ENCODE measurements around the gene XPA.

DNA sequence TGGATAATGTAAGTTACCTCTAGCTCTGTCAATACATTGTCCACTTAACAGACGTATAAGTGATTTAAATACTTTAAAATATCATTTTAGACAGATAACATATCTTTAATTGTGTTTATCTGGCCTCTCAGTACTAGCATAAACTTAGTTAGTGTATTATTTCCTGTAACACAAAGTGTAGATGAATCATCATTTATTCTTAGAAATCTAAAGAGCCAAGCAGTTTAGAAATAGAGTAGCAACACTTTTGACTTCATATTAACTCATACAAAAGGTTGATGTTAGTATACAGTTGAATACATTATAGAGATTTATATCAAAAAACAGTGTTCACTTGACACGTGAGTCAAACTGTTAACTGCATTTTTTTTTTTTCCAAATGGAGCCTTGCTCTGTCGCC, 45.5 kb downstream of the XPA start:
- TF ChIP-seq YY1 (IDR thresholded peaks at IDR 0.05; ENCODE audit: insufficient read depth, insufficient read length), result no peak
- no peak for TF ChIP-seq ZNF274 (IDR thresholded peaks at IDR 0.05; ENCODE audit: low read depth, low read length)
- TF ChIP-seq SUZ12 (IDR thresholded peaks at IDR 0.05; ENCODE audit: extremely low read depth, insufficient read depth, insufficient read length), result no peak

All from NT2/D1 (cell line).